Ammon's horn (tissue), 1 donor: ENCODE measurements around the gene CSNK1D.

ENCODE experiments used
- DNase-seq: peaks from one replicate; pipeline ENCODE4 v3.0.0-alpha.2; 2016; ENCODE audit warnings: low spot score

Gene CSNK1D

DNA sequence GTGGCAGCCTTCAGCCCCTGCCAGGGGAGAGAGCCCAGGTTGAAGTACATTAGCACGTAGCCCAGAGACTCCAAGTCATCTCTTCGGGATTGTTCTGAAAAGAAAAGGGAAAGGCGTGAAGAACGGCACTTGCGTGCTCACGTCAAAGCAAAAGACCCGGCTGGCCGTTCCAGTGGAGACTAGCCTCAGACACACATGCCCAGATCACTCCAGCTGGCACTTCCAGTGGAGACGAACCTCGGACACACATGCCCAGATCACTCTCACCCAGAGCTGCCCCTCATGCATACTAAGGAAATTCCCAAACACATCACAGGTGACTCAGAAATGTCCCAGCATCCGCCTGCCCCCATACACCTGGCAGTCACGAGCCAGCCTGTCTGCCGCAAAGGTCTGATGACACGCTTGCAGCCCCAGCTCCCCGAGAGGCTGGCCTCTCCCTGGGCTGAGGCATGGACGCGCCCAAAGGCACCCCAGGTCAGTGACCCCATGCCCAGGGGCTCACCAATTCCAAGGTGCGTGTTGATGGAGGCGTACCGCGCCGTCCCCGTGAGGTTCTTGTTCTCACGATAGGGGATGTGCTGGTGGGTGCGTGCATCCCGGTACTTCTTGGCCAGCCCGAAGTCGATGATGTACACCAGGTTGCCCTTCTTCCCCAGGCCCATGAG is 20.9 kb downstream of the CSNK1D start:
- no peak for DNase-seq

DNA sequence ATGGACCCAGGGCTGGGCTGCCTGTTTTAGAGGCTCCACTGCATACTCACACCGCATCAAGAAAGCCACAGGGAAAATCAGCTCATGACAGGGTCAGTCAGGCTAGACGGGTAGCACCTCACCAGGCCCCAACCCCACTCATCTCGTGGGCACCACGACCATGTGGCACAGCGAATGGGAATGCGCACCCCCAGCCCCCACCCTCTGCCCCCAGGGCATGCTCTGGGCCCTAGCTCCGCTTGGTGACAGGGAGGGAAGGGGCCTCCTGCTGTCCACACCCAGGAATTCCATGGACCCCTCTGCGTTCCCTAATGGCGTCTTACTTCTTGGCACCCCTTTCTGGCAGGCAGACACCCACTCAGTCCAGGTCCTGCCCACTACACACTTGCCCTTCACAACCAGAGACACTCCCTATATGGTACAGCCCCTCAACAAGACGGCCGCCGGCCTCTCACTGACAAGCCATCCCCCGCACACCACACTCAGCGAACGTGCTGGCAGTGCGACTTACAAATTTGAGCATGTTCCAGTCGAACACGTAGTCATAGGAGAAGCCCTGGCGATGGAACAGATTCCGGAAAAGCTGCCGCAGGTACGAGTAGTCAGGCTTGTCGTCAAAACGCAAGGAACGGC is 22.5 kb downstream of the CSNK1D start:
- DNase-seq, result no peak

DNA sequence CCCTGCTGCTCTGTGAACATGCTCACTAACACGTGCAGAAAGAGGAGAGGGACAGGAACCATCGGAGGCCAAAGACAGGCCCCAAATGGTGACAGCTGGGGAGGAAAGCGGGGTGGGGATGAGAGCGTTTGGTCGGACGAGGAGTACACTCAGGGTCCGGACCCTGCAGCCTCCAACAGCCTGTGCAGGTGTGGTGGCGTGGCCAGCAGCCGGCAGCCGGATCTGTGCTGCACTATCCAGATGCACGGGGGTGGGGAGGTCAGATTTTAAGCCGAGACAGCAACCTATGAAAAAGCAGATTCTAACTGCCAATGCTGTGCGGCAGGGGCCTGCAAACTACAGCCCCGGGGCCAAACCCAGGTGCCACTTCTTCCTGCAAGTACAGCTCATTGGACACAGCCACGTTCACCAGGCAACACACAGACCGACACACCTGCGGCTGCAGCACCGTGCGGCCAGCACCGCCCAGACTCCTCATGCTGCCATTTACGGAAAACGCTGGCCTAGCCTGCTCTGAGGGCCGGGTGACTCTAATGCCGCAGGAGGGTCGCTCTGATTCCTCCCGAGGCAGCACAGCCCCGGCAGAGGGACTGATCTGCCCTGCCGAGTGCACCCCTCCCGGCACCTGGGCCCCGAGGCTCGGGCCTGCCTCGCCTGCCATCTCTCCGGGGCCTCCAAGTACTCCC is 23.5 kb downstream of the CSNK1D start:
- DNase-seq, result no peak

DNA sequence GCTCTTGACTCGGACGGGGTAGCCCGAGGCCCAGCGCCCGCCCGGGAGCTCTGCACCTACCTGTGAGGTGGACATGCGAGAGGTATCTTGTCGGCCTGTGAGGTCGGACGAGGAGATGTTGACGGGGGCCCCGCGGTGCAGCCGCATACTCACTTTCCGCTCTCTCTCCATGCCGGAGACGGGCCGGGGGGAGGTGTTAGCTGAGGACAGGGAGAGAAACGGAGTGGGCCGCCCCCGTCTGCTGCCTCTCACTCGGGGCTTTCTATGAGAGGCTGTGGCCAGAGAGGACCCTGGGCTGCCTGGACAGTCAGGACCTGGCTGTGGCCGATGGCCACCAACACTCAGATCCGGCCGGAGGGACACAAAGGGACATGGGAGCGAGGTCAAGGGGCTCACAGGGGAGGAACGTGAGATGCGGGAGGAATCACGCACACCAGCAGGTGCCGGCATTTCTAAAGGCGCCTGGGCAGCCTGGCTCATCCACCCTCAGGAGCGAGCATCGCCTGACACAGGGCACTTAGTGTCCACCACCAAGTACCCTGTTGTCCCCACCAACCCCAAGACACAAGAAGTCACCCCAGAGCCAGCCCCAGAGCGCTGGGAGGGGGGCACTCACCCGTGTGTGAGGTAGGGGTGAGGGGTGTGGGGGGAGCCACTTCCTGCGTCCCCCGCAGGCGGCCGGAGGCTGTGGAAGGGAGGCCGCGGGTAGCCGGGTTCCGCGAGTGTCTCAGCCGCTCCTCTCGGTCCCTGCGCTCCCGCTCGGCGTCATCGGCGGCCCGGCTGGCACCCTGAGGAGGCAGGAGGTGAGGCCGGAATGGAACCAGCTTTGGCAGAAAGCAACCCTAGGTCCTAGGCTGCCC is 24.5 kb downstream of the CSNK1D start:
- DNase-seq, result no peak

DNA sequence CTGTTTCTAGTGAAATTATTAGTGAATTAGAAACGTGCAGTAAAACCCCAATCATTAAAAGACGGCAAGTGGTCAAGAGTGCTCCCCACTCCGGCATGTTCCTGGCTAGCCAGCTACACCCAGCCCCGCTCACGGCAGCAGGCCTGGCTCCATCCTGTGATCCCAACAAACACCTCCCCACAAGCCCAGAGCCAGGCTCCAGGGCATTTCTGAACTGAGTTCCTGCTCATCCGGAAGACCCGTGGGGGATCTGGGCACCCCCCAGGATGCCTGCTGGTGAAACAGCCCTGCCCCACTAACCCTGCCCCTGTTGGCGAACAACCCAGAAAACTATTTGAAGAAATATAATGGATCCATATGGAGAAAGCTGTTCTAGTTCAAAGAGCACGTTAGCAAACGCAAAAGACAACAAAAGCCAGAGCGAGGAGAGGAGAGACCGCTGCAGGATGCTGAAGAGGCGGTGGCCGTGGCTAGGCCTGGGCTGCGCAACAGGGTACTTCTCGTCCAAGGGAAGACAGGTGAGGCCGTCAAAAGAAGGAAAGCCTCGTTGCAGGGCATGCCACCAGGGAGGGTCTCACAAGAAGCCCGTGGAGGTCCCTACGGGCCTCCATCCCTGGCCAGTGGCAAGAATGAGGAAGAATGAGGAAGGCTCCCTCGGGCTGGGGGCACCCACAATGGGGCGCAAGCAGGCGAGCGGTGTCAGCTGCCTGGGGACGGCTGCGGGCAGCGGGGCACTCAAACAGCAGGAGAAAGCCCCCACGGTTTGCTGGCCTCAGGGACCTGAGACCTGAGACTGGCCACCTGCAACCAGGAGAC is 25.4 kb downstream of the CSNK1D start:
- no peak for DNase-seq

DNA sequence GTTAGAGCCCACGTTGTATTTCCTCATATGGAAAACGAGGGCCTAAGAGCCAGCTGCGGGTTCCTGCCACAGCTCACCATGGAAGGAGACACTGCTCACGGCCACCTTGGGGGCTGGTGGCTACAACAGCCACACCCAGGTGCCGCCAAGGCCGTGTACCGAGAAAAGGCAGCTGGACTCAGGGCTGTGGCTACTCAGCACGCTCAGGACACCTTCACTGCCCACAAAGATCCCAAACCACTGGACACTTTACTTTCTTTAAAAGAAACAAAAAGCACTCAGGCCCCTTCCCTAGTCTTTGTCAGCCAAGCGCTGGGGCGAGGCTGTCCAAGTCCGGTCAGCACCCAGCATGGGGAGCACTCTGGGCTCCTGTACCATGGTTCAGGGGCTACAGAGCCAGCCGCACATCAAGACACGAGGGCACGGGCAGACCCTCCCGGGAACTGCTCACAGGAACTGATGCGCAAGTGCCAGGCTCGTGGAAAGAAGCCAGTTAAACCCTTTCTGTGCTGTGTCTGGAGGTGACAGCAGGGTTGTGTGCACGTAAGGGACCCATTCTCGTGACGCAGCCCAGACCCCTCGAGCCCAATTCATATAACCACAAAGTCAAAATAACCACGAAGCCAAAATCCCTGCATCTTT is 26.2 kb downstream of the CSNK1D start:
- DNase-seq, result no peak

DNA sequence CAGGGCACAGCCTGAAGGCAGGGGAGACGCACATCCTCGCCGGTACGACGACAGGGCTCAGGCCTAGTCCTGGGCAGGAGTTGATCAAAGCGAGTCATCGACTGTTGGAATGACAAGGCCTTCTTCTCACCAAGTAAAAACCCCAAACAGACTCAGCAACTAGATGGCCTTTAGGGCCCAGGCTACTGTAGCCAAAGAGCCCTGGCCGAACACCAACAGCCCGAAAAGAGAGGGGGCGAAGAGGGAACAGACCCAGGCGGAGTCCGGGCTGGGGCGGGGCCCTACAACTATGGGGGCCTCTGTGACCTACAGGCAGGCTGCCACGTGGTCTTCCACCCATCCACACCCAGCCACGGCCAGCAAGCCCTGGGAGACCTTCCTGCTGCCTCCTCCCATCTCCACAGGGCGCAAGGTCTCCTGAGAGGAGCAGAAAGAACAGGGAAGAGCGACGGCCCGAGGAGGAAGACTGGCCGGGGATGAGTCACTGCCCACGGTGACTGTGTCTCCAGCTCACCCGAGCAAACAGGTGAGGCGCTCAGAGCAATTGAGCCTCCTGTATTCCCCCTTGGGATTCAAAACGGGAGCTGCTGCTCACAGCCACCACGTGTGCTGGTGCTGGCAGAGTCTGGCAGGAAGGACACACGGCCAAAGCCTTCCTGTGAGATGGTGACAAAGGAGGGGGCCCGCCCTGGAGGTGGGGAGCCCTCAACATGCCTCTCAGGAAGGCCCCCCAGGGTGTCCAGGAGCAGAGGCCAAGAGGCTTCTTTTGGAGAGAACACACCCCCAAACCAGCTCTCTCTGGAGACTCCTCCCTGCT is 26.9 kb downstream of the CSNK1D start:
- no peak for DNase-seq

DNA sequence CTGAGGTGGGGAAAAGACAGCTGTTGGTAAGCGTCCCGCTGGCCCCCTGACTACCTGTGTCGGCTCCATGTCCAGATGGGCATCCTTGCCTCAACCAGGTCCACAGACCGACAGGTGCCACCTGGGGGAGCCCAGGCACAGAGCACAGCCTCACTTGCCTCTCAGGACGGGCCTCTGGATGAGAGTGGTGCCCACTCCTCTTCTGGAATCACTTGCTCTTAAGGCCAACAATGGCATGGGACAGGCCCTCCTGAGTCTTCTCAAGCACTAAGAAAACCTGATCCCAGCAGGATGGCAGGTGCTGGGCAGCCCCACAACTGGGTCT is 27.5 kb downstream of the CSNK1D start:
- no peak for DNase-seq

DNA sequence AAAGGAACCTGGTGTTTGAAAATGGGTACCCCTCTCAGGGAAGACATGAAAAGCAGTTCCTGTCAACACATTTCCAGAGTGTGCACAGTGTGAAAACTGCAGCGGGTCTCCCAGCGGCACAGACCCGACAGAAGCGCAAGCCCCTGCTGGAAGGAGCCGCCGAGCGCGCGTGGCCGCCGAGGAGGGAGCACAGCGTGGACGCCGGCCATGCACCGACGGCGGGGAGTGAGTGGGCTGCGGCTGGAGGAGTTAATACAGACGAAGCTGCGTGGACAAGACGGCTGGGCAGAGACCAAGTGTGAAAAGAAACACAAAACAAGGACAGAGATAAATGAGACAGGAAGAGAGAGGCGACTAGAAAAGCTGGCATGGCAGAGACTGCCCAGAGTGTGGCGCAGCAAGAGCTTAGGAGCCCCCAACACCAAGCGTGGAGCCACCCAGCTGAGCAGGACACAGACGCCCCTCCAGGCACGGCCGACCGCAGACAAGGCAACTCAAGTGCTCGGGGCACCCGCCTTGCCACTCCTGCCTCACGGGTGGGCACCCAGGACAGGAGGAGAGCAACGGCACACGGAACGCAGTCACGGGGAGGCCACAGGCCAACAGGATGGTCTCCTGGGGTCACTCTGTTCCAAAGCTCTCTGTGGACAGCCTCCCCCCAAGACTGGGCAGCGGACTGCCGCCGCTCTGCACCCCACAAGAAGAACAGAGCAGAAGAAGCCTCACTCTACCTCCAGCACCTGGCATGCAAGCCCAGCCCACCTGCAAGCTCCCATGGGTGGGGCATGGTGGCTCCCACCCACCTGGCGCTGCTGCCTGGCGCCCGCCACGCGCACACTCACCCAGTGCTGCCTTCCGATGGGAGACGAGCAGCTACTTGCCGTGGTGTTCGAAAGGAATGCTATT is 28.1 kb downstream of the CSNK1D start:
- DNase-seq, result no peak

DNA sequence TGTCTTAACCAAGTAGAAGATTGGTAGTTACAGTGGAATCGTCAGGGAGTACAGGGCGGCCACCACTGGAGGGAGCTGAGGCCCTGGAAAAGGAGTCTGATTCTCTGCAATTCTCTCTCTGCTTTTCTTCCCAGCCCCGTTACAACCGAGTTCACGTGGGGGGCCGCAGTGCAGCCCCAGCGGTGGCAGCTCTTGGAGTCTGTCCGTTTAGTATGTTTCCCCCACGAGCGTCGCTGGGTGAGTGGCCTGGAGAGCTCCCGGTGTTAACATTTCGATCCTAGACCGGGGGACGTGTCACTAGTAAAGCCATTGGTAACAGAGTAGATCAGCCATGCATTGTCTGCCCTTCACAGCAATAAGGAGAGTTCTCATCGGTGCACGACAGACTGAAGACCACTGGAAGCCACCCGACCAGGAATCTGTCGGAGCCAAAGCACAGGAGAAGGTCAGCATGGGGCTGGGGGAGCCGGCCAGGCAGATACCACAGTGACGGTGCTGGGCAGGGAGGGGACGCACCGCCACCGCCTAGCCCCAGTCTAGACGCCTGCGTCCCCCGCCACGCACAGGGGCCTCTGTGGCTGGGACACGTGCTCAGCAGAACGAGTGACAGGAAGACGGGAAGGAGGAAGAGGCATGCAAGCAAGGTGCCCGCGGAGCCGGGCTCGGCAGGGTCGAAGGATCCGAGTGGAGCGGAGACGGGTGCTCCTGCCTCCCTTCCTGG is 28.9 kb downstream of the CSNK1D start:
- peak; percentile 69 for DNase-seq

DNA sequence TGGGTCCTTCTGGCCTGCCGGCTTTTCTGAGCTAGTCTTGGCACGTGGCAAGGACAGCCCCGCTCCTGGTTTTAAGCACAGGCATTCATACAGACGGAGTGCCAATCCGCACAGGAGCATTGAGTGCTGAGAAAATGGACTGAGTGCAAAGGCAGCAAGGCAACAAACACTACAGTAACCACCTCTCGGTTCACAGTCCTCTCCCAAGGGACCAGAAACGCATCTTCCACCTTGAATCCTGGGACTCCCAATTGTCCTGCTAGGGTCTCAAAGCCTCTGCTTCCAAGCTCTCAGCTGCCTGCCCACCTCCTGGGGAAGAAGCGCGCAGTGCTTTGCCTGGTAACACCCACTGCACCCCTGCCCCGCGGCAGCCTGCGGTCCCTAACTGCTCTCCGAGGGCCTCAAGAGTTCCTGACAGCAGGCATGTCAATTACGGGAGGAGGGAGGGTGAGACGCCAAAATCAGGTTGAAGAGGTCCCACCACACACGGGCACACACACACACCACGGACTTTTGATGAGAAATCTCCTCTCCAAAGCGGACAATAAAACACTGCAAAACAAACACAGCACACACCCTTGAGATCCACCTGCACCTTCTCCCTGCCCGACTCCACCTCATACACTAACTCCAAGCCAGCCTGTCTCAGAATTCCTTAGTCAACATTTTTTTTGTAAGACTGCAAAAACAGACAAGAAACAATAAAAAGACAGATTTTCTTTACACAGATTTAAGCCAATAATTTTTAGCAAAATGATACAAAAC is 29.7 kb downstream of the CSNK1D start:
- DNase-seq, result no peak

DNA sequence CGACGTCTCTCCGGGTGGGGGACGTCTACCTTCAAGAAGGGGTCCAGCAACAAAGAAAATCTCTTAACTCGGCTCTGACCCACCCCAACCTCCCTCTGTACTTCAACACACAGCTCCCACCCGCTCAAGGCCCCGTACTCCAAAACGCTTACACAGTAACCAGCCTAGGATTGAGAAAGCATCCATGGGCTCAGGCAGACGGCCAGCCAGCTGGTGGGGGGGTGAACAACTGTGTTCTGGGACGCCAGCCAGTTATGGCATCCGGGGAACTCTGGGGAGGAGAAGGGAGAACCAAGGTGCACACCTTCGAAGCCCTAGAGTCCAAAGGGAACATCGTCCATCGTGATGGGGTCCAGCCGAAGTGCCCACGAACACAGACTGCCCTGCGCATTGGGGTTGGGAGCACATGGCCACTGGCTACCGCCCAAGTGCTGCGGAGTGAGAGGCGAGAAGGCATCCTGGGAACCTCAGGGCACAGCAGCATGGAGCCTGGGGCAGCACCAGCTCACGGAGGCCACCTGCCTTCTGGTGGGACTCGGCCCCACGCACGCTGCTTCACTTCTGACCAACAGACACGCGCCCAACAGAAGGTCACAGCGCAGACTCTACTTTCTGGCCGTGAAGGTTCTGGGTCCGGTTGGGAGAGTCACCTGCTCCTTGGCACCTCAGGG is 30.4 kb downstream of the CSNK1D start:
- DNase-seq, result peak; percentile 89

DNA sequence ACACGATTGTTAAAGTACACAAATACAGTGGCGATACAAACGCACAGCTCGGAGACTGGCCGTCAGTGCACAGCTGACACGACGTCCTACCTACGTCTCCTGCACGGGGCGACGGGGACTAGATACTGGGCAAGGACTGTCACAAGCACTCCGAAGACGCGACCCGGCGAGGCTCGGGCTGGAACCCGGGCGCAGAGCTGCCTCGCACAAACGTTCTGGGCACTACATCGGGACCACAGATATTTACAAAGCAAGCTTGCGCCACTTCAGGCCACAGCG is 30.9 kb downstream of the CSNK1D start:
- DNase-seq, result no peak

DNA sequence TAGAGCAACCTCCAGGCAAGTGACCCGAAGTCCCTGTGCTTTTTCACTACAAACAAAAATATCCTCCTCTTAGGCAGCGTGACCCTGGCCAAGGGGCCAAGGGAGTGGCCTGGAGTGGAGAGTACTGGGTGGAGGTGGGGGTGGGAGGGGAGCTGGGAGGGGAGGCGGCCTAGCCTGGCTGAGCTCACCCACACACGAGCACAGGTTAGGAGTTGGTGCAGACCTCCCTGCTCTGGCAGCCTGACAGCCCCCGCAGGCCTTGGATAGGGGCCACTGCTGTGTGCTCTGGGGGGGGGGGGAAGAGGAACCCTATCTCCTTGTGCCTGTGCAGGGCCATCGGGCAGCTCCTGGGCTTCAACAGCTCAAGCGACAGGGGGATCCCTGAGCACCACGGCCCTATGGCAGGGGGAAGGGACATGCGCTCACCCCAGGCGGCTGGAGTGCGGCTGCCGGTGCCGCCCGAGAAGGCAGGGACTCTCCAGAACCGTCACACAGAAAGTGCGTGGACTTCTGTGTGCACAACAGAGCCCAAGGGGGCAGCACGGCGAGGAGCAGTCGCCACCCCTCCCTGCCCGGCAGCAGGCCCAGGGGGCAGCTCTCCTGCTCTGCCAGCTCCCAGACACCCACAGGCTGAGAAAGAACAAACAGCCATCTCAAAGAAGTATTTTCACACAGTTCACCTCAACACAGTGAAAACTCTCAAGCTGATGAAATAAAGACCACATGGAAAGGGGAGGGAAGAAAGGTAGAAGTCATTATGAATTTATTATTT is 31.4 kb downstream of the CSNK1D start:
- DNase-seq, result no peak

DNA sequence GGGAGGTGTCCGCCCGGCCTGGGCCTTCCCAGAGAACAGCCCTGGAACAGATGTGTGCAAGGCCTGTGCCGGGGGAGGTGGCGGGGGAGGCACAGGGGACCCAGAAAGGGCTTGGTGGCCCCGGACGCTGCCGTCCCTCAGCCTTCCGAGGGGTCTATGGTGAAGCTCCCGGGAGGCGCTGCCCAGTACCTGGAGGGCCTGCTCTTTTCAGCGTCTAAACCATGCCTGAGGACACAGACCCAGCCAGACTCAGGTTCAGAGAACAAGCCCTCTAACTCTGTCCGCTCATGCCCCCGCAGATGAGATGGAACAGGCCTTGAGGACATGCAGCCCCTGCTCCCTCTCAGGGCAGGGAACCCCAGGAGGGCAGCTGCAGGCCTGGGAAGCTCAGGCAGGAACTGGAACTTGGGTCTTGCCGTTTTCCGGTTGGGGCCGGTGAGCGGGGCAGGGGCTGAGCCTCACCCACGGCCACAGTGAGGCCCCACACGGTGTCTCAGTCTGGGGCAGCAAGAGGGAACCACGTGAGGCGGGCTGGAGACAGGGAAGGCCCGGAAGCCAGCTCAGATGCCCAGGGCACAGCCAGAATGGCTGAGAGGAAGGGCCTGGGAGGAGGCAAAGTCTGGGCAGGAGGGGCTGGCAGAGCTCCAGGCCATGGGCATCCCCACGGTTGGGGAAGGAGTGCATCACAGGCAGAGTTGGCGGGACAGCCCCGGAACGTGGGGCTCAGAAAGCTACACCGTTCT is 32.1 kb downstream of the CSNK1D start:
- DNase-seq, result peak; percentile 83
